ENCODE measurements around the gene SERPINA5.
"Not testable (repeated sequence)": the region's sequence is repeated elsewhere in the genome, so short reads cannot be mapped to it uniquely, and the experiment has no call there.

The SERPINA5 gene

DNA sequence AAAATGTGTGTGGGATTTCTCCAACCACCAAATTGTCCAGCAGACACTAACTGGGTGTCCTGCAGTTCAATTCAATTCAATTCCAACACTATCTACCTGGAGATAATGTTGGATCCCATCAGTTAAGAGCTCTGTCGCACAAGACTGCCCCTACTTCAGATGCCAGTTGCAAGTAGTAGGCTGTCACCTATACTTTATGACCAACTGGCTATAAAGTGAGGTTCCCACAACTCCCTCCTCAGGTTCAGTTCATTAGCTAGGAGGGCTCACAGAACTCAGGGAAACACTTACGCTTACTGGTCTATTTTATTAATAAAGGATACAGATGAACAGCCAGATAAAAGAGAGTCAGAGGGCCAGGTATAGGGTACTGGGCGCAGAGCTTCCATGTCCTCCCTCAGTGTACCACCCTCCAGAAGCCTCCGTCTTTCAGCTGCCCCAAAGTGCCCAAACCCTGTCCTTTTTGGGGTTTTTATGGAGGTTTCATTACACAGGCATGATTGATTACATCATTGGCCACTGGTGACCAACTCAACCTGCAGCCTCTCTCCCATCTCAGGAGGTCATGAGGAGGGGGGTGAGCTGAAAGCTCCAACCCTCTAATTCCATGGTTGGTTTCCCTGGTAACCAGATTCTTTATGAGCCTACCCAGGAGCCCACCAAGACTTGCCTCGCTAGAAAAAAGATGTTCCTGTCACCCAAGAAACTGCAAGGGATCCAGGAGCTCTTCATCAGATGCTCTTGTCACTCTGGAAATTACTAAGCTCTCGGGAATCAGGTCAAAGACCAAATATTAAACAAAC lies 7.5 kb upstream of the SERPINA5 start:
- DNase-seq (ENCODE audit: low spot score) = no peak

DNA sequence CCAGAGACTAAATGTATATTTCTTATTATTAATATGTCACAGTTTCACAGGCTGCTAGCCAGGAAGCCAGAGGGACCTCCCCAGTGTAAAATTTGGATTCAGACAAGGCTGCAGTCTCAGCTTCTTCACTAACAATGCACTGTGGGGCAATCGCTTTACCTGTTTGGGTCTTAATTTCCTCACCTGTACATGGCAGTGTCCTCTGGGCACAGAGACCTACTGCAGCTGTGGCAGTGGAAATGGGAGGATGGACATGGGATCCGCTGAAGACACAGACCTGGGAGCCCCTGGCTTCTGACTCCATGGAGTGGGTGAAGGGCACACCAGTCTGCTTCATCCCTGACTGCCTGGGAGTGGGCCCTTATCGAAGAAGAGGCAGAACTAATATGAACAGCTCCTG lies 6.9 kb upstream of the SERPINA5 start:
- no peak for DNase-seq (ENCODE audit: low spot score)

DNA sequence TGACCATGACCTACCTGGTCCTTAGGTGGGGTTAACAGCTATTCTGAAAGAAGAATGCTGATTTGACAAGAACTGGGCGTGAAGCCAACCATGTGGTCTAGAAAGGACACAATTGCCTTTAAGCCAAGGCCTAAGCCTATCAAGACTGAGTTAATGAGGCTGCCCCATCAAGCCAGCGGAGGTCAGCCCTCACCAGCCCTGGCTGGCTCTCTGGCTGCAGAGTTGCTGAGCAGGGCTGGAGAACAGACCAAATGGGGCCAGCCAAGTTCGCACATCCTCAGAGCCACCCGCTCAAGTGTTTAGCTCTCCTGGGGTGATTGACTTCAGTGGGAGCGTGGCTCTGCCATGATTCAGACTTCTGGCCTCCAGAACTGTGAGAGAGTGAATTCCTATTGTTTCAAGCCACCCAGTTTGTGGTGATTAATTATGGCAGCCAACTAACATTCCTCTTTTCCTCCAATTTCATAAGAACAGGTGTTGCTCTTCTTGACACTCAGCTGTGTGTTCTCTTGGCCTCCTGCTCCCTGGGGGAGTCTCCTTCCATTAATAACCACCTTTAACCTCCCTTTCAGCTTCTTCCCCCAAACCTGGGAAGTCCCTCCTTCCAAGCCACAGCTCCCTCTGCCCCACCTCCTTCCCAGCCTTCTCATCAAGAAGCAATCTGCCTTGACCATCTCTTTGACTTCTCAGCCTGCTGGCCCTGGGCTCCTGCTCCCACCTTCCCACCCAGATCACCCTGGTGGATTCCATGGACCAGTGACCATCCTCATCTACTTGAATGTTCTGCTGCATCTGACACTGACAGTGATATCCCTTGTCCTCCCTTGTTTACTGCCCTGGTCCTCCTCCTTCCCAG lies 5.3 kb upstream of the SERPINA5 start:
- no peak for DNase-seq (ENCODE audit: low spot score)

DNA sequence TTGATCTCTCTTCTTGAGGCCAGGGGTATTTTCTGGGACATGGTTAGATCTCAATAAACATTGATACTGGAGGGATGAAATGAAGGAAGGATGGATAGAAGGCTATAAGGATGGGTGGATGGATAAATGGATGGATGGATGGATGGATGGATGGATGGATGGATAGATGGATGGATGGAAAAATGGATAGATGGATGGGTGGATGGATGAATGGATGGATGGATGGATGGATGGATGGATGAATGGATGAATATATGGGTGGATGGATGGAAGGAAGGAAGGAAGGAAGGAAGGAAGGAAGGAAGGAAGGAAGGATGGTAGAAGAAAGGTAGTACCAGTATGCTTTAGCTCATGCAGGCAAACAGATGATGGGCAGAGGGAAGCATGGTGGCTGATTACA lies 3.8 kb upstream of the SERPINA5 start:
- not testable (repeated sequence) for DNase-seq (ENCODE audit: low spot score)

DNA sequence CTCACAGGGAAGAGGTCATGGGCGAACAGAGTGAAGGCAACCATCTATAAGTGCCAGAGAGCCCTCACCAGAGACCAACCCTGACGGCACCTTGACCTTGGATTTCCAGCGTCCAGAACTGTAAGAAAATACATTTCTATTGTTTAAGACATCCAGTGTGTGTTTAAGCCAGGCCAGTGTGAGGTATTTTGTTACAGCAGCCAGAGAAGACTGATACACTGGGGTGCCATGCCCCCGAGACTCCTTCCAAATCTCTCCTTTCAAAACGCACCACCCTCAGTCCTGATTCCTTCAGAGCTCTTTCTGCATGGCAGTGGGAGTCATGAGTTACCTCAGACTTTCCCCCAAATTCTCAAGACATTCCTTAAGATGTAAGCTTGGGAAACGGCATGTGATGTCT lies 2.5 kb upstream of the SERPINA5 start:
- DNase-seq (ENCODE audit: low spot score) = no peak

DNA sequence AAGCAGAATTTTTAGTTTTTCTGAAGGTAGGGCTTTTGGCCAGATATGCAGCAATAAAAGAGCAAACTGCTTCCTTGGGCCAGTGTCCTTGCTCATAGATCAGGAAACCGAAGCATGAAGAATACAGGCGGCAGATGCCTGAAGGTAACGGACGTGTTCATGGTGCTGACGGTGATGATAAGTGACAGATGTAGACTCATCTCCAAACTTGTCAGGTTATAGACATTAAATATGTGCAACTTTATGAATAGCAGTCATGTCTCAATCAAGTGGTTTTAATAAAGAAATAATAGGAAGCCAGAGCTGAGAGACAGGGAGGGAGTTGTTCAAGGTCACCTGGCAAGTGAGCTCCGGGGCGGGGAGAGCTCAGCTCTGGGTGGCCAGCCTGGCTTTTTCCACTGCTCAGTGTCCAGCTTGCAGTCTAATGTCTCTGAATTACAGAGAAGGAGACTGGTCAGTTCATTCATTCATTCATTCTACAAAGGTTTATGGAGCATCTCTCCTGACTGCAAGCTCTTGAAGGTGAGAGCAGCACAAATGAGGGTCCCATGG lies 1.0 kb downstream of the SERPINA5 start:
- no peak for DNase-seq (ENCODE audit: low spot score)

DNA sequence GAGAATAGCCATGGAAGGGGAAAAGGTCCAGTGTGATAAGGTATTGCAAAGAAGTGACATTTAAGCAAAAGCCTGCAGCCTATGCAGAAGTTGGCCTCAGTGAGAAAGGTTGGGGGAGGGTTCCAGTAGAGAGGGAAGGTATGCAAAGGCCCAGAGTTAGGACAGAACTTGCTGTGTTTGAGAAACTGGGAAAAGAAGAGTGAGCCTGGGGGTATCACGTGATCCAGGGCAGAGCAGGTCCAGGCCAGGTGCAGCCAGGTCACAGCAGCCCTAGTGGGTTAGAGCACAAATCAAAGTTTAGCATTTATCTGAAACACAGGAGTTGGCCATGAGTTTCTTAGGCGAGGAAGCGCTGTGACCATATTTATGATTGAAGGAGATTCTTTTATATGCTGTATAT lies 1.6 kb downstream of the SERPINA5 start:
- DNase-seq (ENCODE audit: low spot score) = no peak

DNA sequence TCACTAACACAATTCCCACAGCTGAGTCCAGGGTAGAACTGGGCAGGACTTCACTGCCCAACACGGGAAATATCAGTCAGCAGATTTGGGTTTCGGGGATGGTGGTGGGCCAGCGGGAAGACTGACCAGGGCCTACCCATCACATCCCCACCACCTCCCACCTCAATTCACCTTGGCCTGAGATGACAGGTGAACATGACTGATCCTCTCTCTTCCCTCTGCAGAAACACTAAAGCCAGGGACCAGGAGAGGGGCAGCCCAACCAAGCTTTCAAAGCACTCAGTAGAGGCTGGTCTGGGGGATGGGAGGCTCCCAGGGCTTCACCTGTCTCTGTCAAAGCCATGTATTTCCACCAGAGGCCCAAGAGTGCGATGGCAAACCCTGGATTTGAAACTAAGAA lies 2.3 kb downstream of the SERPINA5 start:
- DNase-seq (ENCODE audit: low spot score) = no peak

DNA sequence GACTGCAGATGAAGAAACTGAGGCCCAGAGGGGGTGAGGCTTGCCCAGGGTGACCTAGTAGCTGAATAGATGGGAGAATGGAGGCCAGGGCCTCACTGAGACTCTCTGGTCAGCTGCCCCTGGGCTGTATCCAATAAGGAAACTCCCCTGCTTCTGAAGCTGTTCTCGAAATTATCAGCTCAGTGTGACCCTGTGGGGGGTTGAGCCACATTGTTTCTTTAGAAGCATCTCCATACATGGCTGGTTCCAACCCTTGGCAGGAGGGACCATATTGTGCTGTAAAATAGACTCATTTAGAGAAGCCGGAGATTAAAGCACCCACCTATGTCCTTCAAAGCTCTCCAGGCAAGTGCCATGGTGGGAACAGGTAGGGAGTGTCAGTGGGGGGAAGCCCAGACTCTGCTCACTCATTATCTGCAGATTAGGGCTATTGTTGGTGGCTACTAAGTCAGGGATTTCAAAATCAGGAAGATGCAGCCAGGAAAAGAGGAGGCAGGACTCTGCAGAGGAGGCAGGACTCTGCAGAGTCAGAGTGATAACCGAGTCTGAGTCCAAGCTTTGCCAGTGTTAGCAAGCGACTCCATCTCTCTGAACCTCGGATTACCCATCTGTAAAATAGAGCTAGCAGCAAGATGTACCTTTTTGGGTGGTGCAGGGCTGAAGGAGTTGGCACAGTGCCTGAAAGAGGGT lies 3.5 kb downstream of the SERPINA5 start:
- no peak for DNase-seq (ENCODE audit: low spot score)

DNA sequence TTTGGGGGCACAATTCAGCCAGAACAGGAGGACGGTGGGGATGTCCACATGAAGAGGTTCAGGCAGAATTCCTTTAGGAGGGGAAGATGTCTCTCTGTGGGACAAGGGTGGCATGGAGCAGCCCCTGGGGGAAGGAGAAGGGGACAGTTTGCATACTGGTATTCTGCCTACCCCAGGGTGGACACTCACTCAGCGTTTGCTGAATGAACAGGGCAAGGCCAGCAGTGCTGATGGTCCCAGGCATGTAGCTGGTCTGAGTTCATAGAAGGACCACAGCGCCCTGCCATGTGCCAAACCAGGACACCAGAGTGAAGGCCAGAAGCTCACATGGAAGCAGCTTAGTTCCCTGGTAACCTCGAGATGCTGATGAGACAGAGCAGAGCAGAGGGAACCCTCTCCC lies 5.4 kb downstream of the SERPINA5 start:
- DNase-seq (ENCODE audit: low spot score) = no peak

DNA sequence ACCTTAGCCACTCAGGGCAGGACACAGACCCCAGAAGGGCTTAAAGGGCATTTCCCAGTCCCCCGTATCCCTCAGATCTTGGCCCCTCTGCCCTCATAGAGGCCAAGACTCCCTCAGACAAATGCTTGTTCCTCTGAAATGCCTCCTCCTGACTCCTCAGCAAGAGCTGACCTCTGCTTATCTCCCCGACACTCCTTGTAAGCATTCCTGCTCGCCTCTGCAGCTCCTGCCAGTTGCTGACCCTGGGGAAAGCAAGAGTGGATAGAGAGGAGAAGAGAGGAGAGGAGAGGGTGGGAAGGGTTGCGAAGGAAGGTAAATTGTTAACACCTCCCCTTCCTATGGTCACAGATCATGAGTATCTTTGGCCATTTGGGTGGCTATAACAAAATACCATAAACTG lies 7.1 kb downstream of the SERPINA5 start:
- DNase-seq (ENCODE audit: low spot score) = no peak

DNA sequence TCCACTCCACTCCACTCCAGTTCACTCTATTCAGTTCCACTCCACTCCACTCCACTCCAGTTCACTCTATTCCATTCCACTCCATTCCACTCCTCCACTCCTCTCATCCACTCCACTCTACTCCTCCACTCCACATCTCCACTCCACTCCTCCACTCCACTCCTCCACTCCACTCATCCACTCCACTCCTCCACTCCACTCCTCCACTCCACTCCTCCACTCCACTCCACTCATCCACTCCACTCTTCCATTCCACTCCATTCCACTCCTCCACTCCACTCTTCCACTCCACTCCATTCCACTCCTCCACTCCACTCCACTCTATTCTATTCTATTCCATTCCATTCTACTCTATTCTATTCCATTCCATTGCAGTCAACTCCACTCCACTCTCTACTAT lies 9.8 kb downstream of the SERPINA5 start:
- DNase-seq (ENCODE audit: low spot score) = no peak

DNA sequence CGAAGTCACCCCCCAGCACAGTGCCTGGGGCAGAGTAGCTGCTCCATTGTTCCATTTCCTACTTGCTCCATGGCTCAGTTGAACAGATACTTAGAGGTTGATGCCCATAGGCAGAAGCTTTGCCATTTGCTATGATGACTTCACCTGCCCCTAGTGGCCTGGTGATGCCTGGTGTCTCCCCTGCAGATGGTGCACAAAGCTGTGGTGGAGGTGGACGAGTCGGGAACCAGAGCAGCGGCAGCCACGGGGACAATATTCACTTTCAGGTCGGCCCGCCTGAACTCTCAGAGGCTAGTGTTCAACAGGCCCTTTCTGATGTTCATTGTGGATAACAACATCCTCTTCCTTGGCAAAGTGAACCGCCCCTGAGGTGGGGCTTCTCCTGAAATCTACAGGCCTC lies 10.6 kb downstream of the SERPINA5 start:
- DNase-seq (ENCODE audit: low spot score) = no peak

DNA sequence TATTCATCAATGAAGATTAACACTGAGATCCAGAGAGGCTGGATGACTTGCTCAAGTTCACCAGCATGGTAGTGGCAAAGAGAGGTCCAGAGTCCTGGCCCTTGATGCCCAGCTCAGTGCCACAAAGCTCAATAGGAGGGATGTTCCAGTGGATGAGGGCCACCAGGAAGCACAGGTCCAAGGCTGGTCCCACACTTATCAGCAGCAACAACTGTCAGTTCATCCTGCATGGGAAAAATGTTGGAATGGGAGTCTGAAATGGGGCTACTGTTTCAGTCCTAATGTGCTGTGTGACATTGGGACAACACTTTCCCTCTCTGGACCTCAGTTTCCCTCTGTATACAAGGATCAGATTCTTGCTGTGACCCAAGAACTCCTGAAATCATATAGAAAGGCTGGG lies 11.2 kb downstream of the SERPINA5 start:
- no peak for DNase-seq (ENCODE audit: low spot score)

DNA sequence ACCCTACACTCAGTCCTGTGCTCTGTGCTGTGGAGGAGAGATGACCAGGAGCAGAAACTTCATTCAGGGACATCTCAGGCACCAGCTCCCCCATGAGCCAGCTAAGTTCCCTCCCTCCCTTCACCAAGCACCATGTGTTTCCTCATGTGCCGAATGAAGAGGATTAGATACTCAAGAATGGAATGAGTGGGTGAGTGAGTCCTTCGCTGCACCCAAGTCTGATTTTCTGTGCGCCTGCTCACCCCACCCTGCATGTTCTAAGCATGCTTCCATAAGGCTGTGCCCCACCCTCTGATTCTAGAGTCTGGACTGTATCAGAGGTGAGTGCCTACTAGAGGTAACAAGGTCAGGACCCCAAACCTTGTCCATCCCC lies 12.1 kb downstream of the SERPINA5 start:
- no peak for DNase-seq (ENCODE audit: low spot score)

DNA sequence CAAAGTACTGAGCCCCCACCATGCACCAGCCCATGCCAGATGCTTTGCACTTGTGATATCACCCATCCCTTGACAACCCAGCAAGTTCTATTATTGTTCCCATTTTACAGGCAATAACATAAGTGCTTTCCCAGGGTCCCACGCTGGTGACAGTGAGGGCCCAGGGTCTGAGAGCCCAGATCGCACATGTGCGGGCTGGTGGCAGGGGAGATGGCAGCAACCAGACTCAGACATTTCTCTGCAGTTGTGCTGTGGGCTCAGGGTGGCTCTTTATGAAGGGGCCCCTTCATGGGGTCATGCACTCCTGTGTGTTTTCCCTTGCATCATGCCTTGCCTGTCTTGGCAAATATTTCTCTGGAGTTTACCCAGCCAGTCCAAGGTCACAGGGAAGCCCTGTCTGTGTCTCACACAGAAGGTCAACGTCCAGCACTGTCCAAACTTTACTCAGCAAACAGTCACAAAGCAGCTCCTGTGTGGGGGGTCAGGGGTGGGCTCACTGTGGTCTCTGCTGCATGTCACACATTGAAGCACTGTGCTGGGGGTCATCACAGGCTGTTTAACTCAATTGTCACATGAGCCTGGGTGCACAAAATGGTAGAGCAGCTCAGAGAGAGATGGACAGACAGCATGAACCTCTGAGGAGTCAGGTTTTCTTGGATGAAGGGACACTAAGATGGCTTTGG lies 12.7 kb downstream of the SERPINA5 start:
- DNase-seq (ENCODE audit: low spot score) = peak; percentile 55

DNA sequence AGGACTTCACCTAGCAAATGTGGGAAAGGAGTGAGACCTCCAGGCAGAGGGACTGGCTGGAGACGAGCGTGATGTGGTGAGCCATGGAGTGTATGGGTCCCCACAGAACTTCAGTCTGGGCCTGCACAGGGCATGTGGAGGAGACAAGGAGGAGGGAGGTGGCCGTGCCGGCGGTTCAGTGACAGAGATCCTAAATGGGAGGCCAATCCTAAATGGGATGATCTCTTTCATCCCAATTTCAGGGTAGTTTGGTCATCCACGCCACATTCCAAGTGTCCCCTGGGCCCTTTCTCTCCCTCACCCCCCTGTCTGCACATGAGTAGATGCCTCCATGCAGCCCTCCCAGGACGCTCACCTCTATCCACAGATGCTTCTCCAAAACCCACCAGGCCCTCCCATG lies 13.2 kb downstream of the SERPINA5 start:
- DNase-seq (ENCODE audit: low spot score) = no peak

DNA sequence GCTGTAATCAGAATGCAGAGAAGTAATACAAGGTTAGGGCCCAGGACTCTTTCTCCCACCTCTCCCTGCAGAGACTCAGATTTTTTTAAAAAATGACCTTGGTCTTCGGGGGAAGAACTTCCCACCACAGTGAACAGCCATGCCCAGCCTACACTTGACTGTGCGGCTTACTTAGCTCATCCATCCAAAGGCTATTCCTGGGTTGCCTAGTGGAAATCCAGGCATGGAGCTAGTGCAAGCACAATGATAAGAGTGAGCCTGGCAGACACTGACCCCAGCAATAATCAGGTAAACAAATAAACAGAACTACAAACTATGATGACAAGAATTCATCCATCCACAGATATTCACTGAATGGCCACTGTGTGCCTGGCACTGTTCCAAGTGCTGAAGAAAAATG lies 14.7 kb downstream of the SERPINA5 start:
- no peak for DNase-seq (ENCODE audit: low spot score)

DNA sequence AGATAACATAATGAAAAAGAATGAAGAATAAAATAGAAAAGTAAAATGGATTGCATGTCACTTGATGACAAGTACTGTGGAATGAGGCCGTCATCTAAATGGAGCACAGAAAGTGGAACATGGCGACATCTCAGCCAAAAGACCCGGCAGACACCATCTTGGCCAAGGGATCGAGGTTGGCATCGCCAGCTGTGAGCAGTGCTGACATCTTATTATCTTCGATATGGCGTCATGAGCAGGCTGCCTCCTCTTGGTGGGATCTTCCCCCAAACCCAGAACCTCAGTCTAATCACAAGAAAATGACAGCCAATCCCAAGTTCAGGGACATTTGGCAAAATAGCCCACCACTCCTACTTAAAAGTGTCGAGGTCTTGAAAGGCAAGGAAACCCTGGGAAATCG lies 15.1 kb downstream of the SERPINA5 start:
- DNase-seq (ENCODE audit: low spot score) = no peak

DNA sequence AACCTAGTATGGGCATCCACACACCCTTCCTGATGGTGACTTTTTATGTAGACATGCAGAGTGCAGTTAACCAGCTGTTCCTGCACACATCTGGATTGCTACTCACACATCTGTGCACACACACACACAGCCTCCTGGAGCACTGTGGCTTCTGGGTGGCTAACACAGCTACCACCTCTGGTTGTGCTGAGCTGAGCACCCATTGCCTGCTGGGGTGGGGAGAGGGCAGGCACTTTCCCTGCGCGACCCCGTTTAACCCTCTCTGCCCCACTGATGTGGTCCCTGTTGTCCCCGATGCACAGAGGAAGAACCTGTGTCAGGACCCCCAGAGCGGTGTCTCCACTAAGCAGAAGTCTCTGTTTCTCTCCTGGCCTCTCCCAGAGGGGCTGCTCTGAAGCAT lies 16.6 kb downstream of the SERPINA5 start:
- DNase-seq (ENCODE audit: low spot score) = no peak

DNA sequence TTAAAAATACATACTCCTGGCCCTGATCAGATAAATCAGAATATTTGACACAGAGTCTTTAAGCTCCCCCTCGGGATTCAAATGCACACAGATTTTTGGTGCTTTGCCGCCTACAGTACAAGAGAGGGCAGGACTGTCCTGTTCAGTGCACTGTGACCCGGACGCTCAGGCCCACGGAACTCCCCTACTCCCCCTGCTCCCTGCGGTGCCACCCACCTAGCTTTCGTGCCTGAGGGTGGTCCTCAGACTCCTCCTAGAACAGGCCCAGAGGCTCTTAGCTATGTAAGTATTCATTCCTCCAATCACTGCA lies 17.2 kb downstream of the SERPINA5 start:
- DNase-seq (ENCODE audit: low spot score) = no peak

Data from HuH-7.5 (cell line).